ENCODE data around the gene NCOR2.

GRCh38 chr12:124579921-124580517, 12.6 kb upstream of the NCOR2 start:
- TF ChIP-seq CTCF (IDR thresholded peaks at IDR 0.05) (no peak), POLR2A (IDR thresholded peaks at IDR 0.05) (no peak)
